ENCODE measurements around the gene ANXA3. TPM values are rescaled to one million over a fixed set of nuclear protein-coding genes. Genes with fewer than 3 reads are reported as not detected.
"Not testable (repeated sequence)": the region's sequence is repeated elsewhere in the genome, so short reads cannot be mapped to it uniquely, and the experiment has no call there.

ANXA3 gene
- total RNA-seq = 0.16 TPM in 1 of 2 replicates, not detected in the other
- 4.7 TPM for polyA plus RNA-seq (2012)

- no peak for DNase-seq (ENCODE audit: low read depth)
Observed at GRCh38 chr4:78551420-78552351, at the start of gene ANXA3. ANXA3 (plus strand) TSS chr4:78551770; CDS start chr4:78554474, 2,704 bp downstream.

- not testable (repeated sequence) for DNase-seq (ENCODE audit: low read depth)
Observed at GRCh38 chr4:78506260-78506659, 45.3 kb upstream of the ANXA3 start.

DNA sequence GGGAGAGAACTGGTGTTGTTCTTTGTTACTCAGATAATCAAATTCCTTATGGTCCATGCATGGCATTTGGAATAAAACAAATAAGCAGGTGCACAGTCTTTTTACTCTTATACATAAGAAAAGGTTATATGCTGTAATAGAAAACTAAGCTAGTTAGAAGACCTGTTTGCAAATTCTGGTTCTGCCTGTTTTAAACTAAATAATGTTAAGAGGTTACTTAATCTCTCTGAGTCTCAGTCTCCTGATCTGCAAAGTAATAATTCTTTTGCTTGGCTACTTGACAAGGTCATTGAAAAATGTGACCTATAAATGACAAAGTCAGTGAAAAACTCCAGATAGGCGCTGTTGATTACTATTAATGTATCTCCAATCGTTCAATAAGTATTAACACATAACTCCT, 42.5 kb upstream of the ANXA3 start:
- DNase-seq (ENCODE audit: low read depth) = no peak

- DNase-seq (ENCODE audit: low read depth) = no peak
Observed at GRCh38 chr4:78510108-78510507, 41.5 kb upstream of the ANXA3 start.

DNA sequence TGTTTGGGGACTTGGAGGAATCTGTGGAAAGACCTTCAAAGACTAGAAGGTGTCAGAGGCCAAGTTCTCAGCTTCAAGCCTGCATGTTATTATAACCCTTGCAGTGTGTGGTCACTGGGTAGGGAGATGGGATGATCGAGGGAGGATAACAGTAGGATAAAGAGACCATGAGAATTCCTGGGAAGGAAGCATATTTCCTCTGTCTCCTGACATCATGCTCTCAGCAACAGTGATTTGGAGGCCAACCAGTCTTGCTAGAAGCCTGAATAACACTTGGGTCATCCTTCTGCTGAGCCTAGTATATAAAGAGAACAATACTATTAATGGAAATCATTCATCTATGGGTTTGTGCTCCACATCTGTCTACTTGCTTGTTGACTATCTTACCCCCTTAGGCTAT, 40.9 kb upstream of the ANXA3 start:
- DNase-seq (ENCODE audit: low read depth) = no peak

DNA sequence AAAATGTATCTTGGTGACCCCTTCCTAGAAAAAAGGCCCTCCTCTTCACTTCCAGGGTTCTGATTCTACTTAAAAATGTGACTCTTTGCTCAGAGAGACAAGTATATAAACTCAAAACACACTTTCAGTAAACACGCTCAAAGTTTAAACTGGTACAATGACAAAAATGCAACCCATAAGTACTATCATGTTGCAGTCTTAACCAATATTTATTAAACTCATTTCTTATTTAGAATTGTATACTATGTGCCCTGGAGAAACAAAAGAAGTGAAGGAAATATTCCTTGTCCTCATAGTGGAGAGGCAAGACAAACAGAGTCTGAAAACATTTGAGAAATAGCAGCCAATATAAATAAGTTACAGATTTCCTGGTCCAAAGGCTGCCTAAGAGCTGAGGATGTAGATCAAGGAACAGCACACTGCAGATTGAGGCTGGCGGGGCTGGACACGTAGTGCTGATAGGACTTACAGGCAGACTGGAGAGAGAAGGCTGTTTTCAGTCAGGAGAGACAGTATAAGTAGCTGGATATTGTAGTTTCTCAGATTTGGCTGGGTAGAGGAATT, 39.1 kb upstream of the ANXA3 start:
- DNase-seq (ENCODE audit: low read depth) = no peak

DNA sequence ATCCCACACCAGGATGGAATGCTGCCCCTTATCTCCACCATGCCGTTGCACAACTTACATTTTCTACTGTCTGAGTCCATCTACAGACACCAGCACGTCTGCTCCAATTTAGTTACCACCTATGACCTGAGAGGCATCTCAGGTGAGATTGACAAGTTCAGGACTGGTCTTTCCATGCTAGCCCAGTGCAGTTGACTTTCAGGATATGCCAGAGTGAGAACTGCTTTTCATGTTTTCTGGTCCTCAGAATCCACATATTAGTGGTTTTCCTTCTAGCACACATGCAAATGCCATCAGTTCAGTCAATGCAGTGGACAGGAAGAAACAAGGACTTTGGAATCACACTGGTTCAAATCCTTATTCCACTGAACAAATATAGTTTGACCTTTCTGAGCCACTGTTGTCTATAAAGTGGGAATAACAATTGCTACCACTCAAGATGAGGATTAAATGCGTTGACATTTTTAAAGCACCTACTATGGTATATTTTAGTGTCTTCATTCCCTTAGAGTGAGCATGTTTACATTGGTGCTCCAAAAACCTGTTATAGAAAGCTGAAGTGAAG, 38.1 kb upstream of the ANXA3 start:
- DNase-seq (ENCODE audit: low read depth) = no peak

GRCh38 chr4:78517050-78517652, 34.4 kb upstream of the ANXA3 start:
- DNase-seq (ENCODE audit: low read depth) = peak; percentile 63

- DNase-seq (ENCODE audit: low read depth) = no peak
Observed at GRCh38 chr4:78518561-78518960, 33.0 kb upstream of the ANXA3 start.

DNA sequence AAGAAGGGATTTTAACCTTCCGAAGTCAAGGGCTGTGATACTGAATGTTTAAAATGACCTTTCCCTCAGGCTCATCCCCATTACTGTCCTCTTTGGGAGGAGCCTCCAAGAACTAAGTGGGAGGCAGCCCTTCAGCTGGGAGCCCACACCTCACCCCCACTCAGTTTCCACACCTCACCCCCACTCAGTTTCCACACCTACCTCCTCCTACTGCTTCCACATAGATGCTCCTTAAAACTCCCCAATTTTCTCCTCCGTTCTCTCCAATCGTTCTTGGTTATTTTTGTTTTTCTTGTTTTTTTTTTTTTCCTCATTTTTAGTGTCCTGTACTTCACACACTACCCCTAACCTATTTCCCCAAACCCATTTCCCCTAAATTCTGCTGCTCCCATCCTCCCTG, 31.6 kb upstream of the ANXA3 start:
- no peak for DNase-seq (ENCODE audit: low read depth)

- DNase-seq (ENCODE audit: low read depth) = peak; percentile 51
Observed at GRCh38 chr4:78520808-78521226, 30.8 kb upstream of the ANXA3 start.

DNA sequence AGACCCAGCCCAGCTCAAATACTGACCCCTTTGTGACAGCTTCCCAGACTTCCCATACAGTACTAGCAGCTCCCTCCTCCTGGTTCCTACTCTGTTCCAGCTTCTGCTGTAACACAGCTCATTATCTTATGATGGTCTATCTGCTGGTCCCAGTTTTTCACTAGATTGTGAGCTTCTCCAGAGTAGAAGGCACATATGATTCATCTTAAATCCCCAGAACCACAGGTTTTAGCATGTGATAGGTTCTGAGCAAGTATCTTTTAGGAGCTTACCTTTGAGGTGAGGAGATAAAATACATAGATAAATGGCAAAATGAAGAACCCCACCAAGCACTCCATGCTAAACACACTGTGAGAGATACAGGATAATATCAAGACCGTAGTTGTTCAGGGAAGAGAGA, 27.6 kb upstream of the ANXA3 start:
- DNase-seq (ENCODE audit: low read depth) = no peak

GRCh38 chr4:78525559-78525958, 26.0 kb upstream of the ANXA3 start:
- DNase-seq (ENCODE audit: low read depth) = no peak

DNA sequence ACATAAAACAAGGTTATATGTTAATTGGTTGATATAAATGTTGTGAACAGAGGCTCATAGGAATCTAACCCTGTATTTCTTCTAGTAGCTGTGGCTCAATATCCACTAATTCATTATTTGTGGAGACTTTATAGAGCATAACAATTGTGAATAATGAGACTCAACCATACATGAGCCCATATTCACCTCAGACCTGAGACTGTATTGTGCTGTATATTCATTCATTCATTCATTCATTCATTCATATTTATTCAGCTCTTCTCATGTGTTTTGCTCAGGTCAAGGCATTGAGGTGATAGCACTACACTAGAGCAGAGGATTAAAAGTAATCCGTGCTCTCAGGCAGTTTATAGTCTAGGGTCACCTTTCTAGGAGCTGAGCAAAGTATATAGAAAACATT, 24.5 kb upstream of the ANXA3 start:
- no peak for DNase-seq (ENCODE audit: low read depth)

DNA sequence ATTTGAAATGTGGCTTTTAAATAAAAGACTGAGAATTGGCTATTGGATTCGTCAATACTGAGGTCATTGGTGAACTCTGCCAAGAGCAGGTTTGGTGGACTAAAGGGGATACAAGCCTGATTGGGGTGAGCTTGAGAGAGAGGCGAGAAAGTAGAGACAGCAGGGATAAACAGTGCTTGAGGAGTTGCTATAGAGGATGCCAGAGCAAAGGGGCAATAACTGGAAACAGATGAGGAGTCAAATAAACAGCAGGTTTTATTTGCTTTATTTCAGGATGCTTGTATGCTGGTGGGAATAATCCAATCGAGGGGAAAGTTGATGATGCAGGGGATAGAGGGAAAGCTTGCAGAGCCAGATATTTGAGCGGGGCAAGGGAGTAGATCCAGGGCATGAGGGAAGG, 24.0 kb upstream of the ANXA3 start:
- no peak for DNase-seq (ENCODE audit: low read depth)

GRCh38 chr4:78528327-78528726, 23.2 kb upstream of the ANXA3 start:
- DNase-seq (ENCODE audit: low read depth) = no peak

GRCh38 chr4:78529569-78530209, 21.9 kb upstream of the ANXA3 start:
- DNase-seq (ENCODE audit: low read depth) = no peak

GRCh38 chr4:78532046-78532445, 19.5 kb upstream of the ANXA3 start:
- DNase-seq (ENCODE audit: low read depth) = no peak

GRCh38 chr4:78533854-78534253, 17.7 kb upstream of the ANXA3 start:
- no peak for DNase-seq (ENCODE audit: low read depth)

DNA sequence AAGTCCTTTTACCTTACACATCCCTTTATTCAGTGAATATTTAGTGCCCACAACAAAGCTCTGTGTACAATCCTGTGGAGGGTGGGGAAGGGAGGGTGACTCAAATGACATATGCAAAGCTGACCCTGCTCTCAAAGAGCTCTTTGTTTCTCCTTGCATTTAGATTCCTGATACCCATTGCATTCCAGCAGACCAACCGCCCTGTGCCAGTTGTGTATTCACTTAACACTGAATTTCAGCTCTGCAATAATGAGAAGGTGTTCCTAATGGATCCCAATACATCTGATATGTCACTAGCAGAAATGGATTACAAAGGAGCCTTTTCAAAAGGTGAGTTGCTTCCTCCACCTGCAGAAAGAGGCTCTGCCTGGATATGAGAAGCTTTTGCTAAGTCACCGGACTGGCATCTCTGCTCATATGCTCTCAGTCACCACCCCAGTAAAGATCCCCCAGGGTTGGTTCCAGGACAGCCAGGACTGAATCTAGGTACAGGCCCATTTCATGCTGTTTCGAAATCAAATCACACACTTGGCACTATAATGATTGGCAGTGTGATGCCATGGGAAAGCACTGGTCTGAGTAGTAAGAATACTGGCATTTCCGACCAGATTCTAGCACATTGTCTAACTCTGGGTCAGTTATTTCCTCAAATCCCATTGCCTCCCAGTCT, 17.1 kb upstream of the ANXA3 start:
- peak; percentile 31 for DNase-seq (ENCODE audit: low read depth)

DNA sequence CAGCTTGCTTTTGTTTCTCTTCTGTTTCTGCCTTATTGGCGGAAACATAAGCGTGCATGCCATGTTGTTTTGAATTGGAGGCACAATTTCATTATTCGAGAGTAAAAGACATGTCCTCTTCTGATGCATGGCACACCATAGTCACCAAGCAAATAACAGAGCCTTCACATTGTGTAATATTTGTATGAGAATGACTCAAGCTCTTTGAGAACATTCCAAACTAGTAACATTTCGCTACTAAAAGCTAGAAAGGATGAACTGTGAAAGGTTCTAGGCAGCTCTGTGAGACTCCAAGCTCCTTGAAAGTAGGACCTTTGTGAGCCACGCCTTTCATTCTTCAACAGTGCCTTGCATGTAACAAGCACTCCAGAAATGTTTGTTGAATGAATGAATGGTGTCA, 9.2 kb upstream of the ANXA3 start:
- no peak for DNase-seq (ENCODE audit: low read depth)

Measured in myocyte (in vitro differentiated cells).